BJ (cell line): Measurements from ENCODE around the gene PRR13. TPM values are rescaled to one million over a fixed set of nuclear protein-coding genes. Genes with fewer than 3 reads are reported as not detected.

Experiments used
- CTCF ChIA-PET: fragments of 350-600 bp; formaldehyde crosslinking; extraction: SDS; loops from one replicate; lab custom pipeline; 2021; ENCODE audit warnings: antibody characterized with exemption, inconsistent platforms; lab: Yijun Ruan, JAX
- POLR2A ChIA-PET: fragments of 300-600 bp; sonication (Branson Sonifier 250); formaldehyde crosslinking; extraction: SDS; loops from one replicate; lab custom pipeline; 2021; ENCODE audit warnings: antibody characterized with exemption; lab: Charles Lee
- DNase-seq: peaks from one replicate; pipeline ENCODE4 v3.0.0-alpha.2; 2011; ENCODE audit warnings: low read depth
- H3K27me3 ChIP-seq: 2 replicates; pipeline ENCODE4 v1.6.0; 2011; ENCODE audit warnings: low read length; ENCODE audit not compliant: control insufficient read depth, insufficient read depth
- H3K36me3 ChIP-seq: 2 replicates; pipeline ENCODE4 v1.5.1; 2011; ENCODE audit warnings: low read length; ENCODE audit not compliant: control insufficient read depth, insufficient read depth
- H3K4me3 ChIP-seq: 2 replicates; pipeline ENCODE4 v1.5.1; 2011; ENCODE audit warnings: low read depth, mild to moderate bottlenecking, control low read depth, low read length
- polyA plus RNA-seq: library from polyadenylated mRNA; depleted of rRNA; stranded (reverse); fragments of >200 nt; gene quantifications from 2 replicates; pipeline ENCODE4 v1.2.3, GENCODE V29; 2011
- TF ChIP-seq, protein P1 (sequence below): IDR thresholded peaks from 2 replicates; pipeline ENCODE4 v1.5.1; 2011; ENCODE audit warnings: low read depth, mild to moderate bottlenecking, control low read depth, inconsistent platforms, low read length, moderate library complexity; ENCODE audit not compliant: insufficient read depth

The PRR13 gene
- polyA plus RNA-seq, 1 experiment = 66.4 TPM

- Histone ChIP-seq H3K4me3 (no peak overlapping the region), H3K36me3 (peaks cover 44% of the 10 kb centered on the region), H3K27me3 (no peaks in the 10 kb centered on the region)
- ChIA-PET CTCF (interaction anchor here (0.8 kb wide), 1 partner anchor 24 kb away, joined by 3 read pairs; the partner anchor contains the start of gene NPFF), POLR2A (no interaction called here)
- TF ChIP-seq, protein P1, sequence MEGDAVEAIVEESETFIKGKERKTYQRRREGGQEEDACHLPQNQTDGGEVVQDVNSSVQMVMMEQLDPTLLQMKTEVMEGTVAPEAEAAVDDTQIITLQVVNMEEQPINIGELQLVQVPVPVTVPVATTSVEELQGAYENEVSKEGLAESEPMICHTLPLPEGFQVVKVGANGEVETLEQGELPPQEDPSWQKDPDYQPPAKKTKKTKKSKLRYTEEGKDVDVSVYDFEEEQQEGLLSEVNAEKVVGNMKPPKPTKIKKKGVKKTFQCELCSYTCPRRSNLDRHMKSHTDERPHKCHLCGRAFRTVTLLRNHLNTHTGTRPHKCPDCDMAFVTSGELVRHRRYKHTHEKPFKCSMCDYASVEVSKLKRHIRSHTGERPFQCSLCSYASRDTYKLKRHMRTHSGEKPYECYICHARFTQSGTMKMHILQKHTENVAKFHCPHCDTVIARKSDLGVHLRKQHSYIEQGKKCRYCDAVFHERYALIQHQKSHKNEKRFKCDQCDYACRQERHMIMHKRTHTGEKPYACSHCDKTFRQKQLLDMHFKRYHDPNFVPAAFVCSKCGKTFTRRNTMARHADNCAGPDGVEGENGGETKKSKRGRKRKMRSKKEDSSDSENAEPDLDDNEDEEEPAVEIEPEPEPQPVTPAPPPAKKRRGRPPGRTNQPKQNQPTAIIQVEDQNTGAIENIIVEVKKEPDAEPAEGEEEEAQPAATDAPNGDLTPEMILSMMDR = no peak
- DNase-seq = no peak
Observed at GRCh38 chr12:53483225-53483978, 41.9 kb downstream of the PRR13 start.

DNA sequence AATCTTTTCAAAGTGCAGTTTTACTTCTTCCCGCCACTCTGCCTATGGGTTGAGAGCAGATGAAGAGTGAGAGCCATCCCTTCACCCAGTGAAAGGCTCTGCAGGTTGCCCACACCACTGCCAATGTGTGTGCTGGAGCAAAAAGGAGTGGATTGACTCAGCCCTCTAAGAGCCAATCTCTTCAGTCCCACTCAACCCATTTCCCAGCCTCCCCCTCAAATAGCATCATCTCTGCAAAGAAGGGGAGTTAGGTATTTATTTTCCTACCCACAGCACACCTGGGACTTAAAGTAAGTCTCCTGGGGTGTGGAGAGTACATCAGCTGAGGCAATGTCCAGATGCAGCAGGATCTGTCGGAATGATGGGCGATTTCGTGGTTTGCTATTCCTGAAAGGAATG, 42.4 kb downstream of the PRR13 start:
- TF ChIP-seq, protein P1 = no peak
- DNase-seq = no peak
- CTCF ChIA-PET = no interaction called here
- Histone ChIP-seq H3K36me3 (peaks cover 43% of the 10 kb centered on the region), H3K4me3 (no peak overlapping the region), H3K27me3 (no peaks in the 10 kb centered on the region)
- POLR2A ChIA-PET = no interaction called here

GRCh38 chr12:53484686-53485575, 43.4 kb downstream of the PRR13 start:
- H3K36me3 ChIP-seq = peaks cover 40% of the 10 kb centered on the region
- CTCF ChIA-PET = interaction anchor here (0.8 kb wide), 1 partner anchor 163 kb away, joined by 3 read pairs; the partner anchor contains the start of gene AAAS
- no peak for DNase-seq

DNA sequence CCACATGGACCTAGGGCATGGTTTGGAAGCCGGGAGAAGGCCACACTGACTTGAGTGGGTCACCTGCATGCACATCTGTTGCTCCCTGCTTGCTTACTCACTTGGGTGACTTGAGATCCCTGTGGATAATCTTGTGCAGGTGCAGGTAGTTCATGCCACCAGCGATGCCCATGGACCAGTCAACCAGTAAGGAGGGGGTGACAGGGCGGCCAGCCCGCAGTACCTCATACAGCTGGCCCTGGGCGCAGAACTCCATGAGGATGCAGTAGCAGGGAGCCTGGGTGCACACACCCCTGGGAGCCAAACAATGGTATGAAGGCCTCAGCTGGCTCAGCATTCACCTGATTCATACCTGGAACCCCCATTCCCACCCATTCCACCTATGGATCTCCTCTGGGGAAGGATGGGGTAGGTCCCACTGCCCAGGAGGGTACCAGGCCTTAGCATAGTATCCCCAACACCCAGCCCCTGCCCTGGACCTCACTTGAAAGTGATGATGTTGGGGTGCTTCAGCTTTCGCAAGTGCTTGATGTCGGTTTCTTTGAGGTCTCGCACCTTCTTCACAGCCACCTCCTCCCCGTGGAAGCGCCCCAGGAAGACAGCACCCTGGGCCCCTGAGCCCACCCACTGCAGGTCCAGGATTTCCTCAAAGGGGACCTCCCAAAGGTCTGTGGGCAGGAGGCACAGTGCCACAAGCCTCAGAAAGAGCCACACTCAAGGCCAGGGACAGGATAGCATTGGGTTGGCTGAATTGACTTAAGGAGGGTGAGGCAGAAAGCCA, 44.6 kb downstream of the PRR13 start:
- CTCF ChIA-PET = interaction anchor here (0.8 kb wide), 1 partner anchor 165 kb away, joined by 3 read pairs; the partner anchor contains the start of gene AAAS
- DNase-seq = no peak
- Histone ChIP-seq H3K27me3 (no peaks in the 10 kb centered on the region), H3K36me3 (peaks cover 34% of the 10 kb centered on the region), H3K4me3 (no peak overlapping the region)
- TF ChIP-seq, protein P1 = no peak
- POLR2A ChIA-PET = no interaction called here

More at GRCh38 chr12:53484686-53485575, 43.4 kb downstream of the PRR13 start:
- POLR2A ChIA-PET = no interaction called here
- TF ChIP-seq, protein P1 = no peak
- H3K4me3 ChIP-seq = no peak overlapping the region
- H3K27me3 ChIP-seq = no peaks in the 10 kb centered on the region
